HG03103 (cell line): ENCODE data around the gene NAA15.
"Not testable (repeated sequence)": the region's sequence is repeated elsewhere in the genome, so short reads cannot be mapped to it uniquely, and the experiment has no call there.

Experiments used
- ATAC-seq: cut with Tn5 transposase; IDR thresholded peaks from one replicate; pipeline ENCODE4 v1.9.1; 2021; ENCODE audit warnings: low read depth; ENCODE audit not compliant: unreplicated experiment

Gene NAA15

GRCh38 chr4:139333046-139333445 lies 31.7 kb downstream of the NAA15 start:
- ATAC-seq: no peak

DNA sequence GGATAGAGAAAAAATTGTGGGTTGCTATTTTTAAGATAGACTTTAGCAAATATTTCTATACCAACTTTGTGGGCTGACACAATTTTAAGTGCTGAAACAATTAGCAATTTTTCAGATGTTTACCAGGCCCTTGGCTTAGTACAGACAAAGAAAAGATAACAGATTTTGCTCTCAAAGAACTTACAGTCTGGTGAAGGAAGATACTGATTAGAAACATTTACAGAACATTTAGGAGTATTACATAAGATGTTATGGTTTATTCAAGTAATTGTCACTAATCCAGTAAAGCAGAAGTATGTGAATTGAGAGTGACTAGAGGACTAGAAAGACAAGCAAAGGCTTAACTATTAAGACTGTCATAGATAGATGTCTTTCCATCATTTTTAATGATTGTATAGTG lies 36.3 kb downstream of the NAA15 start:
- ATAC-seq: no peak

GRCh38 chr4:139361301-139361700 lies 60.0 kb downstream of the NAA15 start:
- no peak for ATAC-seq

DNA sequence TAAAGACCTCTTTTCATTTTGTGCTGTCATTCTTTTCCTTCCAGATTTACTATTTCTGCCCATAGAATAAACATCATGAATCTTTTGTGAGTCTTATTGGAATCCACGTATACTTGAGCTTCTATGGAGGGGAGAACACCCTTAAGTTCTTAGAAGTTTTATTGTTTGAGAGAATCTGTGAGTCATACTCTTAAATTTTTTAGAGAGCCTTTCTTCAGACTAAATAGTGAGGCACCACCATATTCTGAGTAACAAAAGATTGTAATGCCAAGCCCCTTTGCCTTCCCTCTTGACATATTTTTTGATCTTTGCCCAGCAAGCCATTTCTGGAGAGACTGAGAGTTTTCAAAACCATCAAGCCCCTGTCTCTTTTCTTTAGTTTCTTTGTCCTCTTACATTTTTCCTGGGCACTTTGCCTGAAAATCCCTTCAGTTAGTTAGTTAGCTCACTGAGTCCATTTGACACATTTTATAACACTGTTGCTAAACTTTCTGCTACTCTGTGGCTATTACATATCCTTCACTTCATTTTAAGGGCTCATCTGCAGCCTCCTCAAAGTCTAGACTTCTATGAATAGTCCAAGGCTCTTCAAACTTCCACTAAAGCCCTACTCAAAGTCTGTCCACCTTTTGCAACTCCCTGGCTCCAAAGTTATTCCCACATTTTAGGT lies 66.3 kb downstream of the NAA15 start:
- ATAC-seq: no peak

- no peak for ATAC-seq
Measured at GRCh38 chr4:139368998-139369397, 67.7 kb downstream of the NAA15 start.

- no peak for ATAC-seq
Measured at GRCh38 chr4:139374251-139374650, 72.9 kb downstream of the NAA15 start.

GRCh38 chr4:139386421-139386820 lies 85.1 kb downstream of the NAA15 start:
- ATAC-seq: no peak

GRCh38 chr4:139389102-139389501 lies 87.8 kb downstream of the NAA15 start:
- no peak for ATAC-seq

GRCh38 chr4:139389991-139390390 lies 88.7 kb downstream of the NAA15 start:
- ATAC-seq: no peak

- no peak for ATAC-seq
Measured at GRCh38 chr4:139391731-139392130, 90.4 kb downstream of the NAA15 start.

DNA sequence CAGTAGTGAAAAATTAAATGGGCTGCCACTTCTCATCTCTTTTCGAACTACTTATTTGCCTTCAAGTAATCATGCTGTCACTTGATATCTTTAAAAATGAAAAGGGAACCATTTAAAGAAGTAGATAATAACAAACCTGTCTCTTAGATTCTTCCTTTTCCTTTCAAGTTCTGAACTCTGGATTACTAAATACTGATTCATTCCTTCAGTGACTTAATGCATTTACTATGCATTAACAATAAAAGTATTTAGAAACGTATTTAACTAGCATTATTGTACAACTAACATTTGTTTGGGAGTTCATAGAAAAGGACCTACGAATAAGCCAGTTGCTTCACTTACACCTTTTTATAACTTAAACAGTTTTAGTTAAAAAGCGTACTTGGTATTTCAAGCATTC lies 91.5 kb downstream of the NAA15 start:
- no peak for ATAC-seq

- no peak for ATAC-seq
Measured at GRCh38 chr4:139401368-139401767, 100.1 kb downstream of the NAA15 start.

GRCh38 chr4:139402436-139402835 lies 101.1 kb downstream of the NAA15 start:
- no peak for ATAC-seq

- ATAC-seq: no peak
Measured at GRCh38 chr4:139403462-139403861, 102.2 kb downstream of the NAA15 start.

DNA sequence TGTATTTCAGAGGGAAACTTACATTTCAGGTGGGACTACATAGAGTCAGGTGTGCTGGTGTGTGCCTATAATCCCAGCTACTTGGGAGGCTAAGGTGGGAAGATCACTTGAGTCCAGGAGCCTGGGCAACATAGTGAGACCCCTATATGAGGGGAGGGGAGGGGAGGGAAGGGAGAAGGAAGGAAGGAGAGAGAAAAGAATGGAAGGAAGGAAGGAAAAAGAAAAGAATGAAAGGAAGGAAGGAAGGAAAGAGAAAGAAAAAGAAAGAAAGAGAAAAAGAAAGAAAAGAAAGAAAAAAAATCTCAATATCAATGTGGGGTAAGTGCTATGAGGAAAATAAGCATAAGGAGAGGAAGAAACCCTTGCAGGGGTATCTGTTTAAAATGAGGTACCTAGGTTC lies 109.0 kb downstream of the NAA15 start:
- ATAC-seq: no peak

GRCh38 chr4:139414671-139415210 lies 113.4 kb downstream of the NAA15 start:
- not testable (repeated sequence) for ATAC-seq

GRCh38 chr4:139416073-139416673 lies 114.9 kb downstream of the NAA15 start:
- no peak for ATAC-seq

GRCh38 chr4:139419388-139419914 lies 118.1 kb downstream of the NAA15 start:
- peak; percentile 67 for ATAC-seq

- no peak for ATAC-seq
Measured at GRCh38 chr4:139420652-139421051, 119.3 kb downstream of the NAA15 start.

- no peak for ATAC-seq
Measured at GRCh38 chr4:139436122-139436521, 134.8 kb downstream of the NAA15 start.

GRCh38 chr4:139438141-139438540 lies 136.8 kb downstream of the NAA15 start:
- no peak for ATAC-seq

DNA sequence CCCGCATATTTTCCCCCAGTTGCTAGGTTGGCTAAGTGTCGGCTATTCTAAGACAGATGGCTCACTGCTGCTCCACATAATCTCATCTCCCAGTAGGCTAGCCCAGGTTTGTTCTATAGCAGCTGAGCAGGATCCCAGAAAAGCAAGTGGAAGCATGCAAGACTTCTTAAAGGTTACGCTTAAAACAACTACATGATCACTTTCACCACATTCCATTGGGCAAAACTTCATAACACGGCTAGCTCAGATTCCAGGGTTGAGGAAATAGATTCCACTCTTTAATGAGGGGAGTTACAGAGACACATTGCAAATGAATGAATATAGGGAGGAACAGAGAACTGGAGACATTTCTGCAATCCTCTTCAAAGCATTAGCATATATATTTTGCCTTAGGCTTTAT lies 139.7 kb downstream of the NAA15 start:
- ATAC-seq: no peak
